ENCODE results near the gene SLC18A2. TPM values are rescaled to one million over a fixed set of nuclear protein-coding genes. Genes with fewer than 3 reads are reported as not detected.

The SLC18A2 gene
- total and polyA plus RNA-seq, 2 of the 8 experiments (the other 6 are each of a cell fraction or from before 2014, with no cell fraction given) = 6.5 to 7.0 TPM

- no peak for TF ChIP-seq CHD7 (IDR thresholded peaks at IDR 0.05; ENCODE audit: insufficient replicate concordance, low read length)
- TF ChIP-seq BRCA1 (IDR thresholded peaks at IDR 0.05; ENCODE audit: low read depth, low read length) = no peak
- no peak for TF ChIP-seq CBX5 (IDR thresholded peaks at IDR 0.05; ENCODE audit: low read depth, low read length)
- no peak for TF ChIP-seq PHF8 (conservative IDR thresholded peaks at IDR 0.05; ENCODE audit: low read depth, low read length)
- TF ChIP-seq SP1 (IDR thresholded peaks at IDR 0.05; ENCODE audit: low read depth, low read length) = no peak
- no peak for TF ChIP-seq KDM5A (IDR thresholded peaks at IDR 0.05; ENCODE audit: low read length)
These were observed 59.8 kb downstream of the SLC18A2 start (continued) for GRCh38 chr10:117300671-117301070.
